Stimulated activated CD8-positive, alpha-beta memory T cell treated with anti-CD3 and anti-CD28 coated beads, Interleukin-15, amount 100 ng/mL, for 4 hours (primary cell): ENCODE measurements around the gene SSBP4.
A peak's percentile ranks its signal among the peaks of the same experiment; 100 is the strongest.
"Not testable (repeated sequence)": the region's sequence is repeated elsewhere in the genome, so short reads cannot be mapped to it uniquely, and the experiment has no call there.

ENCODE experiments used
- DNase-seq, 2 donors: peaks; one replicate each; pipeline ENCODE4 v3.0.0-alpha.2; 2020; ENCODE audit warnings: low read depth in 2 of 2

The SSBP4 gene

DNA sequence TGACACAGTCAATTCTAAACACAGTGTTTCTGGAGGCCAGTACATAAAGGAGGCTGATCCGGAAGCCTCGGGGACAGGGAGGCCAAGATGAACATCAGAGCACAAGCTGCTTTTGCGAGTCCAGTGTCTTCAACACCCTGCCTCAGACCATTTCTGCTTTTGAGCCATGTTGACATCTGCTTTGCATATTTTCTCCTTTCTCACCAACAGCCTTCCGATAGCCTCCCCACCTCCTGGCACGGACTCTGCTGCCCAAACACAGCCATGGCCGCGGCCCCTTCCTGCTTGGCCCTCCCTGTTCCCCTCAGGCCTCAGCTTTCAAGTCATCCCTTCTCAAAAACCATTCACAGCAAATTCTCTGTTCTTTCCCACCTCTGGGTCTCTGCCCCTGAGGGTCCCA, 25.4 kb upstream of the SSBP4 start:
- DNase-seq: no peak

DNA sequence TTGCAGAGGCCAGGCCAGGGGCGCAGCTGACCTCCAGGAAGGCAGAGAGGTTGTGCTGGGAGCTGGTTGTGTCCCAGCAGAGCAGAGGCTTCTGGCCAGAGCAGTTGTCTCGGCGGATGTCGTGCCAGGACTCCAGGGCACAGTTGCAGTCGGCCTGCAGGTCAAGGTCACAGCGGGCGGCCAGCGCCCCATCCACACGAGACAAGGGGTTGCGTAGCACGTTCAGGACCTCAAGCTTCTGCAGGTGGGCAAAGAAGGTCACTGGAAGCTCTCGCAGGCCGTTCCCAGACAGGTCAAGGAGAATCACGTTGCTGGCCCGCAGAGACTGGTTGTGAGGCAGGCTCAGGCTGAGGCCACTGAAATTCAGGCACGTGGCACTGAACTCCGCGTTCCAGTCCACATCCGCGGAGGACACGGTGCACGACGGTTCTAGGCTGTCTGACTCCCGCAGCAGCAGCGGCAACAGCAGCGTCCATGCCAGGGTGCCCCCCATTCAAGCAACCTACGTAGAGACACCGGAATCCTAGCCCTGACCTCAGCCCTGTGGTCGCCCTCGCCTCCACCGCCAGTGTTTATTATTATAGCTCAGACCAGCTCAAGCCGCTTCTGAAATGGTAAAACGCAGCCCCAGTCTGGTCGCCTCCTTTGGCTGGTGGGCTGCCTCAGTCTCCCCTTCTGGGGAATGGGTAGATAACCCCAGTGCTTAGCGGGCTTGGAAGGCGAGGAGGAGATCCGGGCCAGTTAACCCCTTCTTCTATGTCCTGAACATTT, 22.5 kb upstream of the SSBP4 start:
- no peak for DNase-seq

- DNase-seq: no peak
Measured at GRCh38 chr19:18397242-18398202, 21.7 kb upstream of the SSBP4 start, which contains the start of gene LRRC25. LRRC25 (minus strand) TSS chr19:18397622; CDS start chr19:18396963, 659 bp downstream.

- no peak for DNase-seq
Measured at GRCh38 chr19:18399008-18399407, 20.2 kb upstream of the SSBP4 start.

- no peak for DNase-seq
Measured at GRCh38 chr19:18401580-18402112, 17.6 kb upstream of the SSBP4 start.

GRCh38 chr19:18402455-18403248, 16.5 kb upstream of the SSBP4 start:
- not testable (repeated sequence) for DNase-seq

- not testable (repeated sequence) for DNase-seq
Measured at GRCh38 chr19:18405754-18406153, 13.4 kb upstream of the SSBP4 start.

GRCh38 chr19:18406749-18407148, 12.4 kb upstream of the SSBP4 start:
- DNase-seq: no peak

GRCh38 chr19:18408053-18408476, 11.1 kb upstream of the SSBP4 start:
- DNase-seq: no peak

- DNase-seq: no peak
Measured at GRCh38 chr19:18412610-18413239, 6.5 kb upstream of the SSBP4 start.

- no peak for DNase-seq
Measured at GRCh38 chr19:18414504-18415177, 4.6 kb upstream of the SSBP4 start.

DNA sequence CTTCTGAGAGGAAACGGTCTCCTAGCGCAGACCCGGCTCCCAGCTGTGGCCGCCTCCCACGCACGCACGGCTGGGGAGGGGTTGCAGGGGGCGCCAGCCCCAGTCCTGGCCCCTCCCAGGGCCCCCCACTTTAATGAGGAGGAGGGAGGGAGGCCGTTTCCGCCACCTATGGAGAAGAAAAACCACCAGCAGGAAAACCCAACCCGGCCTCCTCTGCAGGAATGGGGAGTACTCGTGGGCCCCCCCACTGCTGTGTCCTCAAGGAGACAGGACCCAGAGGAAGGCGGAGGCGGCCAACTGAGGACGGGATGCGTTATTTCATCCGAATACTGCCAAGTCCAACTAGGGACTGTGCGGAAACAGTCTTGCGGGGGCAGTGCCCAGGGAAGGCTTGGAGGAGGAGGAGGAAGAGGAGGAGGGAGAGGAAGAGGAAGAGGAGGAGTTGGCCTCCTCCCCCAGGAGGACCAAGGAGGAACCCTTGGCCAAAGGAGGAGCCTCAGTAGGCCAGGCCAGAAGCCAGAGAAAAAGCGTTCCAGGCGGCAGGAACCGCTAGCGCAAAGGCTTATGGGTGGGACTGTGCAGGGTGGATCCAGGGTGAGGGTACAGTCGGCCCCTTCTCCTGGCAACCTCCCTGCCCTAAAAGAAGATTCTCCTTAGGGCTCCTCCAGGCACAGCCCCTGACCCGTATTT, 3.9 kb upstream of the SSBP4 start:
- no peak for DNase-seq

DNA sequence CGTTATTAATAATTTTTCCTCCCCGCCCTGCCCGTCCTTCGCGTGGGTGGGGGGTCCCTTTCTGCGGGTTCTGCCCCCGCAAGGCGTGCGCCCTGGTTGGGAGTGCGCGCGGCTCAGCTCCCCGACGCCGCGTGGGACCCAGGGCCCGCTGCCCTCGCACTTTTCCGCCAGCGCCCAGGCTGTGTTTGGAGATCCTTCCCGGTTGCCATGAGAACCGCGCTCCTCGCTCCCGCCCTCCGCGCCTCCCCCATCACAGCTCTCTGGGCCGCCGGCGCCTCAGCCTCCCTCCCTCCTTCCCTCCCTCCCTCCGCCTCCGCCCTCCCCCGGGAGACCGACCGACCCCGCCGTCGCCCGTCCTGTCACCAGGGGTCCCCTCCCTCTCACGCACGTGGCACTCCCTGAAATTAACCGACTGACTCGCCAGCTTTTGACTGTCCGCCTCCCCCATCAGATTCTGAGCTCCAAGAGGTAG, 2.4 kb upstream of the SSBP4 start:
- DNase-seq: peak; percentile 43 to 58

- no peak for DNase-seq
Measured at GRCh38 chr19:18417250-18418028, 1.8 kb upstream of the SSBP4 start.

- no peak for DNase-seq
Measured at GRCh38 chr19:18418029-18418482, 1.1 kb upstream of the SSBP4 start.

- DNase-seq: no peak
Measured at GRCh38 chr19:18418483-18419194, 559 bp upstream of the SSBP4 start.

- no peak for DNase-seq
Measured at GRCh38 chr19:18419699-18420460, 682 bp downstream of the SSBP4 start.
